ENCODE data around the gene RASGRP4.

RASGRP4 gene

DNA sequence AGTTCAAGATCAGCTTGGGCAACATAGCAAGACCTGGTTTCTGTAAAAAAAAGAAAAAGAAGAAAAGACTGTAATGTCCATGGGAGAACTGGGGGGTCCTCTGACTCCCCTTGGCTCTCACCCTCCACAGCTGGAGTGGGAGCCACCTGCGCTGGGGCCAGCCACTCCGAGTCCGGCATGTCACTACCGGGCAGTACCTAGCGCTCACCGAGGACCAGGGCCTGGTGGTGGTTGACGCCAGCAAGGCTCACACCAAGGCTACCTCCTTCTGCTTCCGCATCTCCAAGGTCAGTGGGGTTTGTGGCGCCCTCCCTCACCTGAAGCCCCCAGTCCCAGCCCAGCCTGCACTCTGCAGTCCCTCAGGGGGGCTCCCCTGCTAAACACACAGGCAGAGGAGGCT lies 22.2 kb upstream of the RASGRP4 start:
- no peak for ATAC-seq (ENCODE audit: low read depth)
- no peaks in the 10 kb centered on the region for H3K36me3 ChIP-seq (ENCODE audit: low read depth)
- no peak overlapping the region for H3K27ac ChIP-seq (ENCODE audit: poor library complexity, severe bottlenecking)
- H3K9me3 ChIP-seq (ENCODE audit: severe bottlenecking), result no peaks in the 10 kb centered on the region
- H3K4me1 ChIP-seq (ENCODE audit: insufficient read depth, poor library complexity, severe bottlenecking), result no peaks in the 10 kb centered on the region
- H3K4me3 ChIP-seq (ENCODE audit: severe bottlenecking), result no peak overlapping the region
- TF ChIP-seq, protein P1, sequence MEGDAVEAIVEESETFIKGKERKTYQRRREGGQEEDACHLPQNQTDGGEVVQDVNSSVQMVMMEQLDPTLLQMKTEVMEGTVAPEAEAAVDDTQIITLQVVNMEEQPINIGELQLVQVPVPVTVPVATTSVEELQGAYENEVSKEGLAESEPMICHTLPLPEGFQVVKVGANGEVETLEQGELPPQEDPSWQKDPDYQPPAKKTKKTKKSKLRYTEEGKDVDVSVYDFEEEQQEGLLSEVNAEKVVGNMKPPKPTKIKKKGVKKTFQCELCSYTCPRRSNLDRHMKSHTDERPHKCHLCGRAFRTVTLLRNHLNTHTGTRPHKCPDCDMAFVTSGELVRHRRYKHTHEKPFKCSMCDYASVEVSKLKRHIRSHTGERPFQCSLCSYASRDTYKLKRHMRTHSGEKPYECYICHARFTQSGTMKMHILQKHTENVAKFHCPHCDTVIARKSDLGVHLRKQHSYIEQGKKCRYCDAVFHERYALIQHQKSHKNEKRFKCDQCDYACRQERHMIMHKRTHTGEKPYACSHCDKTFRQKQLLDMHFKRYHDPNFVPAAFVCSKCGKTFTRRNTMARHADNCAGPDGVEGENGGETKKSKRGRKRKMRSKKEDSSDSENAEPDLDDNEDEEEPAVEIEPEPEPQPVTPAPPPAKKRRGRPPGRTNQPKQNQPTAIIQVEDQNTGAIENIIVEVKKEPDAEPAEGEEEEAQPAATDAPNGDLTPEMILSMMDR (IDR thresholded peaks at IDR 0.05; ENCODE audit: poor library complexity, severe bottlenecking), result no peak
- H3K27me3 ChIP-seq (ENCODE audit: insufficient read depth, poor library complexity, severe bottlenecking), result no peaks in the 10 kb centered on the region
- no peak for DNase-seq (ENCODE audit: low spot score)

DNA sequence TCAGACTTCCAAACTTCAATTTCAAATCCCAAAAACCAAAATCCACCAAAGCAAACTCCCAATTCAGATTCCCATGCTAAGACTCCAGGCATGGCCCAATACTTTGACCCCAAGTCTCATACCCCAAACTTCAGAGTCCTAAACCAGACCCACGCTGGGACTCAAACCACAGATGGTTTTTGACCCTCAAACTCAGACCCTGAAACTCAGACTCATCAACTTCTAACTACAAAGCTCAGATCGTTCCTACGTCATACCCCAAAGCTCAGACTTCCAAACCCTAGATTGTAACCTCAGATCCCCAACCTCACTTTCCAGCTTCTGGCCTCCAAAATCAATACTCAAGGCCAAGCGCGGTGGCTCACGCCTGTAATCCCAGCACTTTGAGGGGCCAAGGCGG lies 19.3 kb upstream of the RASGRP4 start:
- no peaks in the 10 kb centered on the region for H3K27me3 ChIP-seq (ENCODE audit: insufficient read depth, poor library complexity, severe bottlenecking)
- TF ChIP-seq, protein P1 (IDR thresholded peaks at IDR 0.05; ENCODE audit: poor library complexity, severe bottlenecking), result no peak
- no peaks in the 10 kb centered on the region for H3K36me3 ChIP-seq (ENCODE audit: low read depth)
- no peak overlapping the region for H3K27ac ChIP-seq (ENCODE audit: poor library complexity, severe bottlenecking)
- no peaks in the 10 kb centered on the region for H3K9me3 ChIP-seq (ENCODE audit: severe bottlenecking)
- H3K4me3 ChIP-seq (ENCODE audit: severe bottlenecking), result no peak overlapping the region
- DNase-seq (ENCODE audit: low spot score) (no peak), ATAC-seq (ENCODE audit: low read depth) (no peak)
- no peaks in the 10 kb centered on the region for H3K4me1 ChIP-seq (ENCODE audit: insufficient read depth, poor library complexity, severe bottlenecking)

DNA sequence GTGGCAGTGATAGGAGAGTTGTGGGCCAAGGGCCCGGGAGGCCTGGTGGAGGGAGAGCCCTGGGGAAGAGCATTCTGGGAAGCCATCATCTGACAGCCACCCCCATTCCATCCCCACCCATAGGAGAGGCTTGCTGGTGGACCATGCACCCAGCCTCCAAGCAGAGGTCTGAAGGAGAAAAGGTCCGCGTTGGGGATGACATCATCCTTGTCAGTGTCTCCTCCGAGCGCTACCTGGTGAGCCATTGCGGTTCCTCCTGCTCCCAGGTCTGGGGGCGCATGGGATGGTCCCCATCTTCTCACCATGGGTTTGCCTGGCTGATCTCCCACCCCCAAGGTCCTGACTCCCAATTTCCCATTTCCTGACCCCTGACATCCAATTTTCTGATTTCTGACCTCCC lies 18.0 kb upstream of the RASGRP4 start:
- no peak for ATAC-seq (ENCODE audit: low read depth)
- TF ChIP-seq, protein P1 (IDR thresholded peaks at IDR 0.05; ENCODE audit: poor library complexity, severe bottlenecking), result no peak
- Histone ChIP-seq H3K4me1 (ENCODE audit: insufficient read depth, poor library complexity, severe bottlenecking) (no peaks in the 10 kb centered on the region), H3K27me3 (ENCODE audit: insufficient read depth, poor library complexity, severe bottlenecking) (no peaks in the 10 kb centered on the region), H3K27ac (ENCODE audit: poor library complexity, severe bottlenecking) (no peak overlapping the region), H3K36me3 (ENCODE audit: low read depth) (no peaks in the 10 kb centered on the region), H3K4me3 (ENCODE audit: severe bottlenecking) (no peak overlapping the region), H3K9me3 (ENCODE audit: severe bottlenecking) (no peaks in the 10 kb centered on the region)
- DNase-seq (ENCODE audit: low spot score), result no peak

DNA sequence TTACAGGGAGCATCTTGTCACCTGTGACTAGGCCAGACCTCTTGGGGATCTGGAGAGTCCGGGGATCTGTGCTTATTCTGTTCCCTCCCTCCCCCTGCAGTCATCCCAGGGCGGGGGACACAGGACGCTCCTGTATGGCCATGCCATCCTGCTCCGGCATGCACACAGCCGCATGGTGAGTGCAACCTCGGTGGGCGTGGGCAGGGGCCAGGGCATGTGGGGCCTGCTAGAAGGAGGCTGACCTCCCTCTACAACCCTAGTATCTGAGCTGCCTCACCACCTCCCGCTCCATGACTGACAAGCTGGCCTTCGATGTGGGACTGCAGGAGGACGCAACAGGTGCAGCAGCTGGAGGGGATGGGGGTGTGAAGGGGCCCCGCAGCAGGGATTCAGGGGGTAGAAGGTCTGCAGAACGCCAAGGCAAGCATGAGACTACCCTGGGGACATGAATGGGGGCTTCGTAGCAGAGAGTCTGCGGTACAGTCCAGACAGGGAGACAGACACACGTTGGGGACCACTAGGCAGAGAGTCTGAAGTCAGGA lies 17.5 kb upstream of the RASGRP4 start:
- H3K27me3 ChIP-seq (ENCODE audit: insufficient read depth, poor library complexity, severe bottlenecking), result no peaks in the 10 kb centered on the region
- no peak overlapping the region for H3K27ac ChIP-seq (ENCODE audit: poor library complexity, severe bottlenecking)
- no peak overlapping the region for H3K4me3 ChIP-seq (ENCODE audit: severe bottlenecking)
- H3K36me3 ChIP-seq (ENCODE audit: low read depth), result no peaks in the 10 kb centered on the region
- H3K4me1 ChIP-seq (ENCODE audit: insufficient read depth, poor library complexity, severe bottlenecking), result no peaks in the 10 kb centered on the region
- TF ChIP-seq, protein P1 (IDR thresholded peaks at IDR 0.05; ENCODE audit: poor library complexity, severe bottlenecking), result no peak
- DNase-seq (ENCODE audit: low spot score), result no peak
- H3K9me3 ChIP-seq (ENCODE audit: severe bottlenecking), result no peaks in the 10 kb centered on the region
- ATAC-seq (ENCODE audit: low read depth), result no peak

DNA sequence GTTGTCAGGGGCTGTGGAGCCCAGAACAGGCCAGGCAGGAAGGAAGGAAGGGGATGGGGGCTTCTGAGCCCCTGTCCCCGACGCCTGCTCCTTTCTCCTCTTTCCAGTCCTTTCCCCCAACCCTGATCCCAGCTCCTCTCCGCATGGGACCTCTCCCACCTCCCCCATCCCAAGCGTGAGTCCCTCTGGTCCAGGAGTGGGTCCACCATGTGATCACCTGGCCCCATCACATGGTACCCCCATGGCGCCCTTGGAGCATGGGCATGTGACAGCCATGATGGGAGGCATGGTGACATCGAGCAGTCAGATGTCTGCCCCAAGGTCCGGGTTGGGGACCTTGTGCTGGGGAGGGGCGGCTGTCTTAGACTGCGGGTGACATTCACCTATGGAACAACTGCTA lies 16.7 kb upstream of the RASGRP4 start:
- Histone ChIP-seq H3K36me3 (ENCODE audit: low read depth) (no peaks in the 10 kb centered on the region), H3K9me3 (ENCODE audit: severe bottlenecking) (no peaks in the 10 kb centered on the region), H3K27ac (ENCODE audit: poor library complexity, severe bottlenecking) (no peak overlapping the region), H3K4me1 (ENCODE audit: insufficient read depth, poor library complexity, severe bottlenecking) (no peaks in the 10 kb centered on the region), H3K27me3 (ENCODE audit: insufficient read depth, poor library complexity, severe bottlenecking) (no peaks in the 10 kb centered on the region), H3K4me3 (ENCODE audit: severe bottlenecking) (no peak overlapping the region)
- ATAC-seq (ENCODE audit: low read depth) (no peak), DNase-seq (ENCODE audit: low spot score) (no peak)
- TF ChIP-seq, protein P1 (IDR thresholded peaks at IDR 0.05; ENCODE audit: poor library complexity, severe bottlenecking), result no peak
